IPS DF 4.7 (cell line): ENCODE measurements around the gene PRAMEF10.
"Not testable (repeated sequence)": the region's sequence is repeated elsewhere in the genome, so short reads cannot be mapped to it uniquely, and the experiment has no call there.

Experiments
- DNase-seq: peaks from one replicate; pipeline ENCODE4 v3.0.0-alpha.2; 2013; ENCODE audit warnings: low spot score; ENCODE audit errors: extremely low read depth

Gene PRAMEF10, protein sequence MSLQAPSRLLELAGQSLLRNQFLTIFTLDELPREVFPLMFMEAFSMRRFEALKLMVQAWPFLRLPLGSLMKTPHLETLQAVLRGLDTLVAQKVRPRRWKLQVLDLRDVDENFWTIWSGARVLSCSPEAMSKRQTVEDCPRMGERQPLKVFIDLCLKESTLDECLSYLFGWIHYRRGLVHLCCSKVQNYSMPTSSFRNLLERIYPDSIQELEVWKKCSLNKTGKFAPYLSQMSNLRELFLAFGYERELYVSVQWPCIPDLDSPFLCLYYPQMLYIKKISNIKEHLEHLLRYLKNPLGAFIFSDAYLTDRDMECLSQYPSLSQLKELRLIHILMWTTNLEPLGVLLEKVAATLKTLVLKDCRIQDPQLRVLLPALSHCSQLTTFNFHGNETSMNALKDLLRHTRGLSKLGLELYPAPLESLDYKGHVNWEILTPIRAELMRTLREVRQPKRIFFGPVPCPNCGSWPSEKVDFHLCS

GRCh38 chr1:12898170-12898569 is at the start of gene PRAMEF10:
Gene PRAMEF10 (minus strand): TSS chr1:12898270. CDS start chr1:12895847, 2,423 bp downstream.
- not testable (repeated sequence) for DNase-seq

- DNase-seq, result not testable (repeated sequence)
Observed at GRCh38 chr1:12947480-12947879, 49.4 kb upstream of the PRAMEF10 start, which contains the start of gene PRAMEF6. Gene PRAMEF6 (minus strand): TSS chr1:12947580. CDS start chr1:12942518, 5,062 bp downstream.

- not testable (repeated sequence) for DNase-seq
Observed at GRCh38 chr1:12924368-12924767, 26.3 kb upstream of the PRAMEF10 start.

- DNase-seq, result not testable (repeated sequence)
Observed at GRCh38 chr1:12921749-12922148, 23.7 kb upstream of the PRAMEF10 start.

GRCh38 chr1:12916310-12916709 is 18.2 kb upstream of the PRAMEF10 start, which contains the start of gene PRAMEF7:
Gene PRAMEF7 (plus strand): TSS chr1:12916610. CDS start chr1:12917693, 1,083 bp downstream.
- not testable (repeated sequence) for DNase-seq

GRCh38 chr1:12903793-12904572 is 5.9 kb upstream of the PRAMEF10 start:
- not testable (repeated sequence) for DNase-seq

DNA sequence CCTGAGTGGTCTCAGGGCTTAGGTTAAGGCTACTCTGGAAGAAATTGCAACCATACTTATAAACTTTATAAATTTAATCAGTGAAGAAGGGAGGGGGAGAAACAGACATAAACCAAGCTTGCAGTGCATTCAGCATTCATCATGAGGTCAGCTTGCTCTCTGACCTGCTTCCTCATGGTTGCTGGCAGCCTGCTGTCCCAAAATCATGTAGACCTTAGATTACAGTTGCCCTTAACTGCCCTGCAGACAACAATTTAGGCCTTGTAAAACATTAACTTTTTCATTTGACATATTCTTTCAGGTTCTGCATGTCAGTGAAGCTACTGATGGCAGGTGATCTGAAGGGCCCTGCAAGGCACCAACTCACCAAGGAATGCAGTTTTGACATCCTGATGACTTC is 1.1 kb upstream of the PRAMEF10 start:
- not testable (repeated sequence) for DNase-seq

GRCh38 chr1:12886101-12886500 is 12.0 kb downstream of the PRAMEF10 start, which contains the start of gene PRAMEF4:
Gene PRAMEF4 (minus strand): TSS chr1:12886201. CDS start chr1:12883394, 2,807 bp downstream.
- DNase-seq, result not testable (repeated sequence)

- not testable (repeated sequence) for DNase-seq
Observed at GRCh38 chr1:12878453-12878852, 19.6 kb downstream of the PRAMEF10 start.

DNA sequence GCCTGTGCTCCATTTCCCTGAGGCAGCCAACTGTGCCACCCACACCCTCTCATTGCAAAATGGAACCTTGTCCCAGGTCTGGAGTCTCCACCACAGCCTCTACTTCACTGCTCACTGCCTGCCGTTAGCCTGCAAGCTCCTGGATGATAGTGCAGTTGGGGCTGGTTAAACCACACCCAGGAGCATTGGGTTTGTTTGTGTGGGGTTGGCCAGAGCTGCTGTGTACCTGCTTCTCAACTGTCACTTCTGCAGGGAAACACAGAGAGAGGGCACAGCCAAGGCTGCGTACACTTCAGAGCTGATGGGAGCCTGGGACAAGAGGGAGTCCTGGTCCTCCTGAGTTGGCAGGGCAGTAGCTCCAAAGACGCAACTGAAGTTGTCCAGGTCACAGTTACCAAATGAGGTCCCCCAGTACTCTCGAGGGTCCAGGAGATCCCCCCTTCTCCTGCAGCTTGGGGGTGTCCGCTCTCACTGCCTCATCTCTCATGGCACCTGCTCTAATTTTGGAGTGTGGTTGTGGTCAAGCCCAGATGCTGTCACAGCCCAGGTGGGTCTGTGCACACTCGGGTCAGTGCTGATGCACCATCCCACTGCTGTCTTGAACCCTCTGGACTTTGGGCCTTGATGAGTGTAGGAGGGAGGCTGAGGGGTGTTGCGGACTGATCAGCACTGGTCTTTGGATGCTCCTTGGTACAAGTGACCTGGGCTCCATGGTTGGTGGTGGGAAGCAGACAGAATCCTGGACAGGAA is 34.8 kb downstream of the PRAMEF10 start:
- DNase-seq, result not testable (repeated sequence)

DNA sequence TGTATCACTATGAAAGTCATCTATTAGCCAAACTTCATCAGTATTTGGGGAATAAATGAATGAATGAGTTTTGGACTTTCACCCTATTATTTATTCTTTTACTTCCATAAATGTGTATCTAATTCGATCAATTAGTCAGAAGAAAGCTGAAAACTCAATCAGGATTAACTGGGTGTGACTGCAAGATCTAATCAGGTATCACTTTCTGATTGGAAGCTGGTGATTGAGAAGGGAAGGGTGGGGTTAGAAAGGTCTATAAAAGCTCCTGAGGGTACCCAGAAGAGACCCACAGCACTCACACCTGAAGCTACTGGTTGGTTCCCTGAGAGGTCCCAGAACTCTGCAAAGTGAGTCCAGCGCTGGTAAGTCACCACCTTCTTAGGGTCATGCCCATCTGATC is 41.3 kb downstream of the PRAMEF10 start, which contains the start of gene PRAMEF2:
PRAMEF2 (plus strand) TSS at position 301 of the 400 bp plus-strand sequence. CDS start 1,924 bp downstream, outside the sequence.
- not testable (repeated sequence) for DNase-seq

- DNase-seq, result no peak
Observed at GRCh38 chr1:12851779-12852178, 46.3 kb downstream of the PRAMEF10 start.

GRCh38 chr1:12848620-12849019 is 49.5 kb downstream of the PRAMEF10 start, which contains the start of gene HNRNPCL1:
Gene HNRNPCL1 (minus strand): TSS chr1:12848720. CDS start chr1:12848289, 431 bp downstream.
- not testable (repeated sequence) for DNase-seq
